ENCODE measurements around the gene TMED6.
"Not testable (repeated sequence)": the region's sequence is repeated elsewhere in the genome, so short reads cannot be mapped to it uniquely, and the experiment has no call there.

TMED6 gene

DNA sequence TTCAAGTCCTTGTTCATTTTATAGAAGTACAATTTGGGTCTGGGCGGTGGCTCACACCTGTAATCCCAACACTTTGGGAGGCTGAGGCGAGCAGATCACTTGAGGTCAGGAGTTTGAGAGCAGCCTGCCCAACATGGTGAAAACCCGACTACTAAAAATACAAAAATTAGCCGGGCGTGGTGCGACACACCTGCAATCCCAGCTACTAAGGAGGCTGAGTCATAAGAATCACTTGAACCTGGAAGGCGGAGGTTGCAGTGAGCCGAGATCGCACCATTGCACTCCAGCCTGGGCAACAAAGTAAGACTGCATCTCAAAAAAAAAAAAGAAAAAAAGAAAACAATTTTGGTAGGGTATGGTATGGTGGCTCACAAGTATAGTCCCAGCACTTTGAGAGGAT lies 8.5 kb upstream of the TMED6 start:
- DNase-seq (ENCODE audit: low spot score) = not testable (repeated sequence)

GRCh38 chr16:69350536-69351133 lies 951 bp downstream of the TMED6 start:
- DNase-seq (ENCODE audit: low spot score) = no peak

DNA sequence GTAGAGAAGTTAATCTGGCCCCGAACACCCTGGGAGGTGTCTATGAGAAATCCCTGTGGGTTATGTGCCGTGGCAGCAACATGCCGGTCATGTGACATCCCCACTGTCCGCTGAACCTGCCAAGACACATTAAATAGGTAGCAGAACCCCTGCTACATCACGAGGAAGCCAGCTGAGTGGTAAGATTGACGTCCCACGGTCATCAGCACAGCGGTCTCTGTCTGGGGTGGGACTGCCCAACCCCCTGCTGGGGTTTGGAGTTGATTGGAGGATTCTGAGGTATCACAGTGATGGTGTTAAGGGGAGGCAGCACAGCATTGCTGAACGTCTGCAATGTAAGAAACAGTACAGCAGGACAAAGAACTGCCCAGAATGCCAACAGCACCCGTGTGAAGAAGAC lies 2.0 kb downstream of the TMED6 start:
- no peak for DNase-seq (ENCODE audit: low spot score)

DNA sequence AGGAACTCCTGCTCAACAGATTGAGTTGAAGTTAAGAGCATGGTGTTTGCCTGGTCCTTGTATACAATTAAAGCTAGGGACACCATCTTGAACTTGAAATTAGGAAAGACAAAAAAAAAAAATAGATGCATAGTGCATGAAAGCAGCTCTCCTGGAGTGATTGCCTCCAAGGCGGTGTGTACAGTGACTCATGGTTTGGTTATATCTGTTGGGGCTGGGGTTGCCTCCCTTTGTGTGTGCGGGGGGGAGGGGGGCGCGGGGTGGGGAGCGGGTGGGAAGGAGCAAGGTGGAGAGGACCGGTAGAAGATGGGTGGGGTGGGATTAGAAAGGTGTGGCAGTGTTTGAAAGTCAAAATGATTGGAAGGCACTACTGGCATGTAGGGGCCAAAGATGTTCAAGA lies 3.4 kb downstream of the TMED6 start:
- DNase-seq (ENCODE audit: low spot score) = no peak

- DNase-seq (ENCODE audit: low spot score) = no peak
These were observed 4.9 kb downstream of the TMED6 start for GRCh38 chr16:69346683-69347082.

DNA sequence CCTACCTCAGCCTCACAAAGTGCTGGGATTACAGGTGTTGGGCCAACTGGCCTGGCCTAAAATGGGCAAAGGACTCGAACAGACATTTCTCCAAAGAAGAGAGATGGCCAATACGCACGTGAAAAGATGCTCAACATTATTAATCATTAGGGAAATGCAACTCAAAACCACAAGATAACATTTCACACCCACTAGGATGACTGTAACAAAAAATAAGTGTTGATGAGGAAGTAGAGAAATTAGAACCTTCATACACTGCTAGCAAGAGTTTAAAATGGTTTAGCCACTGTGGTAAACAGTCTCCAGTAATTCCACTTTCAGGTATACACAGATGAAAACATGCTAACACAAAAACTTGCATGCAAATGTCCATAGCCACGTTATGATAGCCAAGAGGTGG lies 5.7 kb downstream of the TMED6 start:
- DNase-seq (ENCODE audit: low spot score) = no peak

DNA sequence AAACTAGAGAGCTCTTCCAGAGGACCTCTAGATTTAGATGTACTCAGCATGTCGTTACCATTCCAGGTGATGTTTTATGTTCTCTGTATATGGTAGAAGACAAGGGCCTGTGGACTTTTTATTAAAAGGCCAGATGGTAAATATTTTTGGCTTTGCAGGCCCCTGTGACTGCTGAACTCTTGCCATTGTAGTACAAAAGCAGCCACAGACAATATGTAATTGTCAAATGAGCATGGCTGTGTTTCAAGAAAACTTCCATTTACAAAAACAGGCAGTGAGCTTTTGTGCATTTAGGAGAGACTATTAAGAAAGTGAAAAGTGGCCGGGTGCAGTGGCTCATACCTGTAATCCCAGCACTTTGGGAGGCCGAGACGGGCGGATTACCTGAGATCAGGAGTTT lies 7.4 kb downstream of the TMED6 start:
- DNase-seq (ENCODE audit: low spot score) = no peak

- DNase-seq (ENCODE audit: low spot score) = no peak
These were observed 11.4 kb downstream of the TMED6 start for GRCh38 chr16:69340095-69340644.

GRCh38 chr16:69339289-69340094 lies 12.1 kb downstream of the TMED6 start, which contains the start of the genes COG8 and NIP7:
Gene COG8, minus strand, starts transcription at chr16:69339564. Its CDS starts 12 bp downstream, at chr16:69339552.
Gene NIP7, plus strand, starts transcription at chr16:69339772. Its CDS starts 58 bp downstream, at chr16:69339830.
- DNase-seq (ENCODE audit: low spot score) = peak; percentile 94

- no peak for DNase-seq (ENCODE audit: low spot score)
These were observed 12.9 kb downstream of the TMED6 start for GRCh38 chr16:69338557-69339288.

DNA sequence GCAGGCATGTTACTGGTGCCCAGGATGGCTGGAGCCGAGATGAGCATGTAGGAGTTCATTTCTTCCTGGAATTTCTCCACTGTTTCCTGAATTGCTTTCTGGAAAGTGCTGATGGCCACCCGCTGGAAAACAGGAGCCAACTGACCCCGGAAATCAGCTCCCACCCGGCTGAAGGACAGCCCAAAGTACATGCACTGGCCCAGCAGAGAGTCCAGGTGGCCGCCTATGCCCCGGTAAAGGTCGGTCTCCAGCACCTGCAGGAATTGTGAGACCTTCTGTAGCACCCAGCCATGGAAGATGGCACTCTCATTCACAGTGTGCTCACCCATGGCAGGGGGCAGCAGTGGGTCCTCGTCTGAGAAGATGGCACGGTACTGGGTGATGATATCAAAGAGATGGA lies 16.9 kb downstream of the TMED6 start:
- DNase-seq (ENCODE audit: low spot score) = no peak

GRCh38 chr16:69330286-69331109 lies 21.1 kb downstream of the TMED6 start, which contains the start of gene PDF:
Gene PDF, minus strand, starts transcription at chr16:69330588. Its CDS starts 18 bp downstream, at chr16:69330570.
- DNase-seq (ENCODE audit: low spot score) = peak; percentile 98

DNA sequence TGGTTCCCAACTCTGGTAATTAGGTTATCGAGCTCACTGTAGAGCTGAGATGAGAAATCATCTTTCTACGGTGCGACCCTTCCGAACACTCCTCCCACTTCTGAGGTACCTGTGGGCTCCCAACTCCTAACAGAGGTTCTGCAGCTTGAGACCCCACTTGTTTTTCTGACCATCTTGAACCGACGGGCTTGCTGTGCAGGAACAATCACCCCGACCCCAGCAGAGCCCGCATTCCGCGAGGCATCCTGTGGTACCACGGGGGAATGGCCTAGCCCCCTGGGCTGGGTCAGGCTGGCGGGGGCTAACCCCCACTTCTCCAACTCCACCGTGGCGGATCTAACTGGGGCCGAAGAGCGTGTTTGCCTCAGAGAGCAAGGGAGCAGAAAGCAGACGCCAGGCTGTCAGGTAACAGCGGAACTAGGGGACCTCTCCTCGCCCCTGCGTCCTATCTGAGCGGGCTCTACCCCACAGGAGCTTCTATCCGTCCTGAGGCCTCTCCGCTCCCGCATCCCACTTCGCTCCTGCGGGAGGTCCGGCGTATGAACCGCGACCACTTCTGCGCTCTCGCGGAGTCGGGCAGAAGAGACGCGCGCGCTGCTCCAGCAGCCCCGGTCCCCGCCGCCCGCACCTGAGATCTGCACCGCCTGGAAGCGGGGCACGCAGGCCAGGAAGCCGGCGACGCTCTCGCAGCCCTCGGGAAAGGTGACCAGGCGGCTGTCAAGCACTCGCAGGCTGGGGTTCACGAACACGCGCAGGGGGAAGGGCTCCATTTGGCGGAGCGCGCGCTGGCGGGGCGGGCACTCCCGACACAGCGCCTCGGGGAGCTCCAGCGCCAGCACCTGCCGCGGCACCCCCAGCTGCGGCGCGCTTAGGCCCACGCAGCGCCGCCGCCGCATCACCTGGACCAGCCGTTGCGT lies 22.0 kb downstream of the TMED6 start:
- DNase-seq (ENCODE audit: low spot score) = no peak

DNA sequence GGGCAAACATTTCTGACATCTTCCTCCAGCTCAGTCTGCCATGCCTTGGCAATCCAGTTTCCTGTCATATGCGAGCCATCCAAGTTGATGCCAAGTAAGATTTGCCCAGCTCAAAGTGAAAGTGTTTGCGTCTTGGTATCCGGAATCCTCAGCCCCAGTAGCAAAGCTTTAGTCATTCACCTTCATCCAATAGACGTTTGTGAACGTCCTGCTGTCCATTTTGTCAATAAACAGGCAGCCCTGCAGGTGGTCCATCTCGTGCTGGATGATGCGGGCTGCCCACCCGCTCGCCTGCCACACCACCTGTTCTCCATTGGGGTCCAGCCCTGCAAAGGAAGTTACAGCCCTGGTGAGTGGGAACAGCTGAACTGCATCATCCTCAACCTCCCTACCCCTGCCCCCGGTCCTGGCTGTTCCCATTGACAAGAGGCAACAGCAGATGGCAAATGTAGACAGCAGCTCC lies 22.7 kb downstream of the TMED6 start:
- DNase-seq (ENCODE audit: low spot score) = no peak

GRCh38 chr16:69327585-69328310 lies 23.8 kb downstream of the TMED6 start:
- no peak for DNase-seq (ENCODE audit: low spot score)

- no peak for DNase-seq (ENCODE audit: low spot score)
These were observed 25.3 kb downstream of the TMED6 start for GRCh38 chr16:69326172-69326873.

- no peak for DNase-seq (ENCODE audit: low spot score)
These were observed 25.8 kb downstream of the TMED6 start for GRCh38 chr16:69325784-69326171.

DNA sequence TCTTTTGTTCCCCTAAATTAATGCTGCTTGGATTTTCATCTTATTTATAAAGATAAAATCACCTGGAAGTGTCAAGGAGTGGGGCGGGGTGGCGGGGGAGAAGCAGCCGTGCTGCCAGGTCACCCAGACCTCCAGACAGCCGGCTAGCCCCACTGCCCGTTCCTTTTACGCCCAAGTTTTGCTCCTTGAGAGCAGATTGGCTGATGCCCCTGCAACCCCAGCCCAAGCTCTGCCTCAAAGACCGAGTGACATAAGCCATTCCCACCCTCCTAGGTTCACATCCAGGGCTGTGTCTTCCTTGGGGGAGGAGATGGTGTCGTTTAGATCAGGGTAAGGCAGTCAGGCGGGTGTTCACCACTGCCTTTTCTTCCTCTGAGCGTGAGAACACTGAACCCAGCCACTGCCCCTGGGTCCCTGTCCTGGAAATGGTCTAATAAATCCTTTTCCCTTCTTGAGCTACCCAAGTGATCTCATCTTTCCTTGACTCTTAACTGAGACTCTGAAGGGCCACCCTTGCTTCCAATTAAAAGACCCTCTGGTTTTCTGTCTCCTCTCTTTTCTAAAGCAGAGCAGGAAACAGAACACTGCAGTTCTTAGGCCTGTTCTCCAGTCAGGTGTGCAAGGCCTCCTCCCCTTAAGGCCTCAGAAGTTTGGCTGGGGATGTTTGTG lies 26.9 kb downstream of the TMED6 start:
- DNase-seq (ENCODE audit: low spot score) = no peak

Measured in iPS-NIHi11 (cell line).